WTC11 (cell line): ENCODE measurements around the gene ATXN7L3. TPM values are rescaled to one million over a fixed set of nuclear protein-coding genes. Genes with fewer than 3 reads are reported as not detected.

Experiments used
- ATAC-seq: fragments of 200-7000 bp; cut with Tn5 transposase; 2 replicates; pipeline ENCODE4 v1.10.0; 2021; ENCODE audit warnings: mild to moderate bottlenecking, moderate library complexity
- CTCF ChIA-PET: fragments of 300-600 bp; sonication (Branson Sonifier 250); formaldehyde crosslinking; loops from one replicate; lab custom pipeline; 2021; ENCODE audit warnings: antibody characterized with exemption; lab: Charles Lee
- POLR2A ChIA-PET: fragments of 350-600 bp; sonication (Branson Sonifier 250); formaldehyde crosslinking; loops from one replicate; lab custom pipeline; 2021; ENCODE audit warnings: antibody characterized with exemption; lab: Charles Lee
- DNase-seq: peaks from one replicate; pipeline ENCODE4 v3.0.0; 2021; ENCODE audit warnings: low spot score
- H3K27ac Mint-ChIP-seq: 2 replicates; pipeline ENCODE4 v1.8.0; 2021; ENCODE audit warnings: mixed read lengths
- H3K27me3 Mint-ChIP-seq: 2 replicates; pipeline ENCODE4 v1.8.0; 2021; ENCODE audit warnings: low read depth, mild to moderate bottlenecking, moderate library complexity, mixed read lengths
- H3K36me3 Mint-ChIP-seq: 2 replicates; pipeline ENCODE4 v1.8.0; 2021; ENCODE audit warnings: mixed read lengths
- H3K4me1 Mint-ChIP-seq: 2 replicates; pipeline ENCODE4 v1.8.0; 2022; ENCODE audit warnings: mixed read lengths
- H3K4me3 Mint-ChIP-seq: 2 replicates; pipeline ENCODE4 v1.8.0; 2021; ENCODE audit warnings: mild to moderate bottlenecking, moderate library complexity, mixed read lengths
- H3K9me3 Mint-ChIP-seq: 2 replicates; pipeline ENCODE4 v1.8.0; 2021; ENCODE audit warnings: mixed read lengths
- CBFB ChIP-seq: sonication (generic); formaldehyde crosslinking; IDR thresholded peaks from 2 replicates; pipeline ENCODE4 v1.8.1; 2022; ENCODE audit warnings: mild to moderate bottlenecking, low read depth, missing genetic modification reagents
- ELF4 ChIP-seq: sonication (generic); formaldehyde crosslinking; IDR thresholded peaks from 2 replicates; pipeline ENCODE4 v1.8.1; 2022; ENCODE audit warnings: low read depth, mild to moderate bottlenecking, moderate library complexity, missing genetic modification reagents
- FOXP4 ChIP-seq: sonication (generic); formaldehyde crosslinking; IDR thresholded peaks from 2 replicates; pipeline ENCODE4 v1.8.0; 2022; ENCODE audit warnings: mild to moderate bottlenecking, missing genetic modification reagents
- IRF1 ChIP-seq: sonication (generic); formaldehyde crosslinking; IDR thresholded peaks from 2 replicates; pipeline ENCODE4 v1.8.0; 2023; ENCODE audit warnings: missing genetic modification reagents
- KAT7 ChIP-seq: sonication (generic); formaldehyde crosslinking; IDR thresholded peaks from 2 replicates; pipeline ENCODE4 v1.8.1; 2023; ENCODE audit warnings: missing genetic modification reagents, mild to moderate bottlenecking, borderline replicate concordance
- NFATC4 ChIP-seq: fragments of 250-450 bp; sonication (Bioruptor Pico); IDR thresholded peaks from 2 replicates; pipeline ENCODE4 v1.9.0; 2021; ENCODE audit warnings: mild to moderate bottlenecking
- NR1H2 ChIP-seq: sonication (generic); formaldehyde crosslinking; IDR thresholded peaks from 2 replicates; pipeline ENCODE4 v1.9.0; 2021; ENCODE audit warnings: mild to moderate bottlenecking, moderate library complexity, missing genetic modification reagents
- PRRX2 ChIP-seq: fragments of 250-450 bp; sonication (Bioruptor Pico); IDR thresholded peaks from 2 replicates; pipeline ENCODE4 v1.8.0; 2021; ENCODE audit warnings: mild to moderate bottlenecking
- RELA ChIP-seq: sonication (generic); formaldehyde crosslinking; IDR thresholded peaks from 2 replicates; pipeline ENCODE4 v1.8.1; 2022; ENCODE audit warnings: missing genetic modification reagents, mild to moderate bottlenecking, borderline replicate concordance
- RORB ChIP-seq: fragments of 250-450 bp; sonication (Bioruptor Pico); IDR thresholded peaks from 2 replicates; pipeline ENCODE4 v1.9.0; 2021; ENCODE audit warnings: mild to moderate bottlenecking
- SOX15 ChIP-seq: fragments of 250-450 bp; sonication (Bioruptor Pico); IDR thresholded peaks from 2 replicates; pipeline ENCODE4 v1.9.0; 2021; ENCODE audit warnings: mild to moderate bottlenecking
- USF2 ChIP-seq: sonication (generic); formaldehyde crosslinking; IDR thresholded peaks from 2 replicates; pipeline ENCODE4 v1.8.1; 2023; ENCODE audit warnings: mild to moderate bottlenecking, missing genetic modification reagents, moderate library complexity
- ZNF263 ChIP-seq: sonication (generic); formaldehyde crosslinking; IDR thresholded peaks from 2 replicates; pipeline ENCODE4 v1.8.1; 2022; ENCODE audit warnings: low read depth, mild to moderate bottlenecking, moderate library complexity, missing genetic modification reagents
- ZNF416 ChIP-seq: fragments of 250-450 bp; sonication (Bioruptor Pico); IDR thresholded peaks from 2 replicates; pipeline ENCODE4 v1.9.0; 2021; ENCODE audit warnings: mild to moderate bottlenecking, inconsistent platforms
- ZNF532 ChIP-seq: fragments of 250-450 bp; sonication (Bioruptor Pico); IDR thresholded peaks from 2 replicates; pipeline ENCODE4 v1.9.0; 2021; ENCODE audit warnings: mild to moderate bottlenecking, borderline replicate concordance
- total RNA-seq: library from RNA; stranded (reverse); gene quantifications from 3 replicates; pipeline ENCODE4 v1.2.3, GENCODE V29; 2021
- TF ChIP-seq, protein P1 (sequence below): fragments of 250-450 bp; sonication (Bioruptor Pico); IDR thresholded peaks from 2 replicates; pipeline ENCODE4 v1.9.0; 2021; ENCODE audit warnings: mild to moderate bottlenecking
- TF ChIP-seq, protein P2 (sequence below): fragments of 250-450 bp; sonication (Bioruptor Pico); IDR thresholded peaks from 2 replicates; pipeline ENCODE4 v2.1.2; 2022; ENCODE audit warnings: mild to moderate bottlenecking, moderate library complexity
- TF ChIP-seq, protein P3 (sequence below): sonication (generic); formaldehyde crosslinking; IDR thresholded peaks from 2 replicates; pipeline ENCODE4 v1.8.1; 2022; ENCODE audit warnings: low read depth, missing genetic modification reagents, borderline replicate concordance
- TF ChIP-seq, protein P4 (sequence below): sonication (generic); formaldehyde crosslinking; IDR thresholded peaks from 2 replicates; pipeline ENCODE4 v1.8.0; 2023; ENCODE audit warnings: mild to moderate bottlenecking, missing genetic modification reagents

The ATXN7L3 gene
- total RNA-seq, 1 experiment from 2014 or later: 114 TPM

GRCh38 chr17:44176671-44177501, 22.8 kb downstream of the ATXN7L3 start:
- Mint-ChIP-seq H3K27ac (no peak overlapping the region), H3K27me3 (no peaks in the 10 kb centered on the region; the same call in 1 of the 2 replicates), H3K4me3 (no peak overlapping the region), H3K36me3 (peaks cover 28% of the 10 kb centered on the region), H3K9me3 (peaks cover 3% of the 10 kb centered on the region), H3K4me1 (peaks cover 4% of the 10 kb centered on the region)
- TF ChIP-seq USF2 (no peak), RELA (no peak), KAT7 (CRISPR knock-in tag) (no peak), ZNF263 (CRISPR knock-in tag) (no peak)
- ATAC-seq (no peak), DNase-seq (no peak)
- ChIA-PET POLR2A (no interaction called here), CTCF (interaction anchor here (1.3 kb wide), 1 partner anchor 8 kb away, joined by 6 read pairs; no protein-coding TSS in a partner anchor)

- Mint-ChIP-seq H3K36me3 (peaks cover 22% of the 10 kb centered on the region), H3K4me3 (no peak overlapping the region), H3K27ac (no peak overlapping the region), H3K4me1 (peaks cover 6% of the 10 kb centered on the region), H3K9me3 (no peaks in the 10 kb centered on the region), H3K27me3 (no peaks in the 10 kb centered on the region; the same call in 1 of the 2 replicates)
- ATAC-seq: no peak
- POLR2A ChIA-PET: no interaction called here
- CTCF ChIA-PET: interaction anchor here (0.5 to 1.6 kb wide), 3 partner anchors 8 to 257 kb away, joined by 4 to 6 read pairs (median 6); no protein-coding TSS in a partner anchor
- no peak for DNase-seq
- TF ChIP-seq, protein P1, sequence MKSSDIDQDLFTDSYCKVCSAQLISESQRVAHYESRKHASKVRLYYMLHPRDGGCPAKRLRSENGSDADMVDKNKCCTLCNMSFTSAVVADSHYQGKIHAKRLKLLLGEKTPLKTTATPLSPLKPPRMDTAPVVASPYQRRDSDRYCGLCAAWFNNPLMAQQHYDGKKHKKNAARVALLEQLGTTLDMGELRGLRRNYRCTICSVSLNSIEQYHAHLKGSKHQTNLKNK (CRISPR knock-in tag): no peak
- TF ChIP-seq RORB: no peak
- TF ChIP-seq KAT7 (CRISPR knock-in tag): no peak
- no peak for TF ChIP-seq ELF4 (CRISPR knock-in tag)
- TF ChIP-seq FOXP4 (CRISPR knock-in tag): no peak
- TF ChIP-seq, protein P2, sequence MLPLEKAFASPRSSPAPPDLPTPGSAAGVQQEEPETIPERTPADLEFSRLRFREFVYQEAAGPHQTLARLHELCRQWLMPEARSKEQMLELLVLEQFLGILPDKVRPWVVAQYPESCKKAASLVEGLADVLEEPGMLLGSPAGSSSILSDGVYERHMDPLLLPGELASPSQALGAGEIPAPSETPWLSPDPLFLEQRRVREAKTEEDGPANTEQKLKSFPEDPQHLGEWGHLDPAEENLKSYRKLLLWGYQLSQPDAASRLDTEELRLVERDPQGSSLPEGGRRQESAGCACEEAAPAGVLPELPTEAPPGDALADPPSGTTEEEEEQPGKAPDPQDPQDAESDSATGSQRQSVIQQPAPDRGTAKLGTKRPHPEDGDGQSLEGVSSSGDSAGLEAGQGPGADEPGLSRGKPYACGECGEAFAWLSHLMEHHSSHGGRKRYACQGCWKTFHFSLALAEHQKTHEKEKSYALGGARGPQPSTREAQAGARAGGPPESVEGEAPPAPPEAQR (CRISPR knock-in tag): no peak
- no peak for TF ChIP-seq PRRX2
- no peak for TF ChIP-seq CBFB (CRISPR knock-in tag)
- no peak for TF ChIP-seq ZNF532
- TF ChIP-seq NR1H2 (CRISPR knock-in tag): no peak
- no peak for TF ChIP-seq ZNF416 (CRISPR knock-in tag)
- TF ChIP-seq SOX15 (CRISPR knock-in tag): no peak
- TF ChIP-seq, protein P3, sequence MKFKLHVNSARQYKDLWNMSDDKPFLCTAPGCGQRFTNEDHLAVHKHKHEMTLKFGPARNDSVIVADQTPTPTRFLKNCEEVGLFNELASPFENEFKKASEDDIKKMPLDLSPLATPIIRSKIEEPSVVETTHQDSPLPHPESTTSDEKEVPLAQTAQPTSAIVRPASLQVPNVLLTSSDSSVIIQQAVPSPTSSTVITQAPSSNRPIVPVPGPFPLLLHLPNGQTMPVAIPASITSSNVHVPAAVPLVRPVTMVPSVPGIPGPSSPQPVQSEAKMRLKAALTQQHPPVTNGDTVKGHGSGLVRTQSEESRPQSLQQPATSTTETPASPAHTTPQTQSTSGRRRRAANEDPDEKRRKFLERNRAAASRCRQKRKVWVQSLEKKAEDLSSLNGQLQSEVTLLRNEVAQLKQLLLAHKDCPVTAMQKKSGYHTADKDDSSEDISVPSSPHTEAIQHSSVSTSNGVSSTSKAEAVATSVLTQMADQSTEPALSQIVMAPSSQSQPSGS (CRISPR knock-in tag): no peak
- no peak for TF ChIP-seq NFATC4 (CRISPR knock-in tag)
- no peak for TF ChIP-seq IRF1 (CRISPR knock-in tag)
- TF ChIP-seq, protein P4, sequence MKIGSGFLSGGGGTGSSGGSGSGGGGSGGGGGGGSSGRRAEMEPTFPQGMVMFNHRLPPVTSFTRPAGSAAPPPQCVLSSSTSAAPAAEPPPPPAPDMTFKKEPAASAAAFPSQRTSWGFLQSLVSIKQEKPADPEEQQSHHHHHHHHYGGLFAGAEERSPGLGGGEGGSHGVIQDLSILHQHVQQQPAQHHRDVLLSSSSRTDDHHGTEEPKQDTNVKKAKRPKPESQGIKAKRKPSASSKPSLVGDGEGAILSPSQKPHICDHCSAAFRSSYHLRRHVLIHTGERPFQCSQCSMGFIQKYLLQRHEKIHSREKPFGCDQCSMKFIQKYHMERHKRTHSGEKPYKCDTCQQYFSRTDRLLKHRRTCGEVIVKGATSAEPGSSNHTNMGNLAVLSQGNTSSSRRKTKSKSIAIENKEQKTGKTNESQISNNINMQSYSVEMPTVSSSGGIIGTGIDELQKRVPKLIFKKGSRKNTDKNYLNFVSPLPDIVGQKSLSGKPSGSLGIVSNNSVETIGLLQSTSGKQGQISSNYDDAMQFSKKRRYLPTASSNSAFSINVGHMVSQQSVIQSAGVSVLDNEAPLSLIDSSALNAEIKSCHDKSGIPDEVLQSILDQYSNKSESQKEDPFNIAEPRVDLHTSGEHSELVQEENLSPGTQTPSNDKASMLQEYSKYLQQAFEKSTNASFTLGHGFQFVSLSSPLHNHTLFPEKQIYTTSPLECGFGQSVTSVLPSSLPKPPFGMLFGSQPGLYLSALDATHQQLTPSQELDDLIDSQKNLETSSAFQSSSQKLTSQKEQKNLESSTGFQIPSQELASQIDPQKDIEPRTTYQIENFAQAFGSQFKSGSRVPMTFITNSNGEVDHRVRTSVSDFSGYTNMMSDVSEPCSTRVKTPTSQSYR: no peak
Measured at GRCh38 chr17:44176257-44176656, 23.4 kb downstream of the ATXN7L3 start.
